ENCODE results near the gene PRKAR2A.

Gene PRKAR2A

GRCh38 chr3:48784426-48785120 lies 63.1 kb downstream of the PRKAR2A start:
- TF ChIP-seq RARB (CRISPR knock-in tag; IDR thresholded peaks at IDR 0.05), result no peak
- no peak for TF ChIP-seq ZC3H10 (CRISPR knock-in tag; IDR thresholded peaks at IDR 0.05)
- ATAC-seq, result peak; percentile 73

- no peak for ATAC-seq
- TF ChIP-seq CREB5 (CRISPR knock-in tag; IDR thresholded peaks at IDR 0.05; ENCODE audit: low read depth) (no peak), TOX (CRISPR knock-in tag; IDR thresholded peaks at IDR 0.05; ENCODE audit: borderline replicate concordance) (no peak), ZNF8 (CRISPR knock-in tag; IDR thresholded peaks at IDR 0.05) (no peak), ZNF565 (CRISPR knock-in tag; conservative IDR thresholded peaks at IDR 0.05; ENCODE audit: low read depth) (no peak), SNAI2 (CRISPR knock-in tag; IDR thresholded peaks at IDR 0.05) (no peak), TSHZ2 (CRISPR knock-in tag; IDR thresholded peaks at IDR 0.05) (no peak), GLIS3 (CRISPR knock-in tag; IDR thresholded peaks at IDR 0.05) (no peak), ZC3H10 (CRISPR knock-in tag; IDR thresholded peaks at IDR 0.05) (no peak), ZFP3 (CRISPR knock-in tag; IDR thresholded peaks at IDR 0.05) (no peak), BACH2 (CRISPR knock-in tag; IDR thresholded peaks at IDR 0.05; ENCODE audit: borderline replicate concordance) (no peak), ARNTL (CRISPR knock-in tag; IDR thresholded peaks at IDR 0.05; ENCODE audit: borderline replicate concordance, low read depth) (no peak), CSDC2 (CRISPR knock-in tag; IDR thresholded peaks at IDR 0.05) (no peak), OSR1 (CRISPR knock-in tag; IDR thresholded peaks at IDR 0.05) (no peak), ZNF70 (CRISPR knock-in tag; IDR thresholded peaks at IDR 0.05) (no peak), TCF4 (CRISPR knock-in tag; IDR thresholded peaks at IDR 0.05; ENCODE audit: borderline replicate concordance) (no peak), CSRNP3 (CRISPR knock-in tag; IDR thresholded peaks at IDR 0.05) (no peak)
Measured at GRCh38 chr3:48783304-48783703, 64.4 kb downstream of the PRKAR2A start.

GRCh38 chr3:48782046-48782445 lies 65.6 kb downstream of the PRKAR2A start:
- ATAC-seq, result no peak
- TF ChIP-seq ZNF565 (CRISPR knock-in tag; conservative IDR thresholded peaks at IDR 0.05; ENCODE audit: low read depth) (no peak), GLIS3 (CRISPR knock-in tag; IDR thresholded peaks at IDR 0.05) (no peak), RARB (CRISPR knock-in tag; IDR thresholded peaks at IDR 0.05) (no peak), PPARA (CRISPR knock-in tag; IDR thresholded peaks at IDR 0.05; ENCODE audit: borderline replicate concordance) (no peak), ZNF8 (CRISPR knock-in tag; IDR thresholded peaks at IDR 0.05) (no peak), CSDC2 (CRISPR knock-in tag; IDR thresholded peaks at IDR 0.05) (no peak), SNAI2 (CRISPR knock-in tag; IDR thresholded peaks at IDR 0.05) (no peak), POU6F1 (CRISPR knock-in tag; IDR thresholded peaks at IDR 0.05; ENCODE audit: borderline replicate concordance, low read depth) (no peak), TSHZ2 (CRISPR knock-in tag; IDR thresholded peaks at IDR 0.05) (no peak), CSRNP3 (CRISPR knock-in tag; IDR thresholded peaks at IDR 0.05) (no peak), PATZ1 (CRISPR knock-in tag; IDR thresholded peaks at IDR 0.05; ENCODE audit: borderline replicate concordance) (no peak), CREB5 (CRISPR knock-in tag; IDR thresholded peaks at IDR 0.05; ENCODE audit: low read depth) (no peak), ZNF70 (CRISPR knock-in tag; IDR thresholded peaks at IDR 0.05) (no peak), ZFP3 (CRISPR knock-in tag; IDR thresholded peaks at IDR 0.05) (no peak), ZFP30 (CRISPR knock-in tag; IDR thresholded peaks at IDR 0.05) (no peak), BACH2 (CRISPR knock-in tag; IDR thresholded peaks at IDR 0.05; ENCODE audit: borderline replicate concordance) (no peak)

All from SK-N-SH treated with all-trans-retinoic acid at 6 μM for 48 hours (cell line).